ENCODE data around the gene JMJD6. TPM values are rescaled to one million over a fixed set of nuclear protein-coding genes. Genes with fewer than 3 reads are reported as not detected.

JMJD6 gene
- total RNA-seq, 4 donors from 2014 or later, result 29.7 to 42.9 (median 41.7) TPM

GRCh38 chr17:76737082-76737675, 10.8 kb upstream of the JMJD6 start, which contains the start of gene SRSF2:
TSS of gene SRSF2 (minus strand) at chr17:76737331. CDS start at chr17:76737160, 171 bp downstream.
- TF ChIP-seq, protein P1, sequence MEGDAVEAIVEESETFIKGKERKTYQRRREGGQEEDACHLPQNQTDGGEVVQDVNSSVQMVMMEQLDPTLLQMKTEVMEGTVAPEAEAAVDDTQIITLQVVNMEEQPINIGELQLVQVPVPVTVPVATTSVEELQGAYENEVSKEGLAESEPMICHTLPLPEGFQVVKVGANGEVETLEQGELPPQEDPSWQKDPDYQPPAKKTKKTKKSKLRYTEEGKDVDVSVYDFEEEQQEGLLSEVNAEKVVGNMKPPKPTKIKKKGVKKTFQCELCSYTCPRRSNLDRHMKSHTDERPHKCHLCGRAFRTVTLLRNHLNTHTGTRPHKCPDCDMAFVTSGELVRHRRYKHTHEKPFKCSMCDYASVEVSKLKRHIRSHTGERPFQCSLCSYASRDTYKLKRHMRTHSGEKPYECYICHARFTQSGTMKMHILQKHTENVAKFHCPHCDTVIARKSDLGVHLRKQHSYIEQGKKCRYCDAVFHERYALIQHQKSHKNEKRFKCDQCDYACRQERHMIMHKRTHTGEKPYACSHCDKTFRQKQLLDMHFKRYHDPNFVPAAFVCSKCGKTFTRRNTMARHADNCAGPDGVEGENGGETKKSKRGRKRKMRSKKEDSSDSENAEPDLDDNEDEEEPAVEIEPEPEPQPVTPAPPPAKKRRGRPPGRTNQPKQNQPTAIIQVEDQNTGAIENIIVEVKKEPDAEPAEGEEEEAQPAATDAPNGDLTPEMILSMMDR (IDR thresholded peaks at IDR 0.05 in 4 of 5, conservative IDR thresholded peaks at IDR 0.05 in 1 of 5), result no peak
- peak; percentile 99 to 100 for TF ChIP-seq POLR2A (IDR thresholded peaks at IDR 0.05)
- DNase-seq (peak; percentile 97 to 98), ATAC-seq (peak; percentile 74 to 76)
- Histone ChIP-seq H3K9me3 (no peaks in the 10 kb centered on the region), H3K27ac (peak within 1 kb of the TSS; percentile 96 to 99 (median 99)), H3K4me3 (peak within 1 kb of the TSS; percentile 82 to 99 (median 93)), H3K36me3 (peaks cover 3 to 36% of the 10 kb centered on the region in 2 donors), H3K4me1 (peaks cover 63 to 76% of the 10 kb centered on the region in 2 donors), H3K27me3 (no peaks in the 10 kb centered on the region)
- in situ Hi-C loops (cut with MboI; ENCODE audit: low sequenced_read_pairs in 4 of 4), result no loop called here
- intact Hi-C loops (cut with DNase I; ENCODE audit: low total_unique reads), result loop anchor here (1.0 to 10.0 kb wide), 2 partner anchors 11 to 472 kb away; partner anchors contain the start of genes JMJD6, METTL23 and UBALD2

GRCh38 chr17:76736349-76737081, 10.1 kb upstream of the JMJD6 start:
- TF ChIP-seq, protein P1 (IDR thresholded peaks at IDR 0.05 in 4 of 5, conservative IDR thresholded peaks at IDR 0.05 in 1 of 5), result peak in 4 of 5 experiments; percentile 21 to 39 (median 34)
- TF ChIP-seq POLR2A (IDR thresholded peaks at IDR 0.05), result peak; percentile 0 to 39
- Histone ChIP-seq H3K27me3 (no peaks in the 10 kb centered on the region), H3K36me3 (peaks cover 3 to 42% of the 10 kb centered on the region in 2 donors), H3K27ac (peak overlapping the region; percentile 96 to 99 (median 99)), H3K4me1 (peaks cover 63 to 76% of the 10 kb centered on the region in 2 donors), H3K9me3 (no peaks in the 10 kb centered on the region), H3K4me3 (peak overlapping the region; percentile 82 to 99 (median 93))
- DNase-seq, result peak; percentile 54 to 77
- intact Hi-C loops (cut with DNase I; ENCODE audit: low total_unique reads), result loop anchor here (1.0 to 10.0 kb wide), 2 partner anchors 10 to 472 kb away; partner anchors contain the start of genes JMJD6, METTL23 and UBALD2
- peak; percentile 31 for ATAC-seq
- in situ Hi-C loops (cut with MboI; ENCODE audit: low sequenced_read_pairs in 4 of 4), result no loop called here

DNA sequence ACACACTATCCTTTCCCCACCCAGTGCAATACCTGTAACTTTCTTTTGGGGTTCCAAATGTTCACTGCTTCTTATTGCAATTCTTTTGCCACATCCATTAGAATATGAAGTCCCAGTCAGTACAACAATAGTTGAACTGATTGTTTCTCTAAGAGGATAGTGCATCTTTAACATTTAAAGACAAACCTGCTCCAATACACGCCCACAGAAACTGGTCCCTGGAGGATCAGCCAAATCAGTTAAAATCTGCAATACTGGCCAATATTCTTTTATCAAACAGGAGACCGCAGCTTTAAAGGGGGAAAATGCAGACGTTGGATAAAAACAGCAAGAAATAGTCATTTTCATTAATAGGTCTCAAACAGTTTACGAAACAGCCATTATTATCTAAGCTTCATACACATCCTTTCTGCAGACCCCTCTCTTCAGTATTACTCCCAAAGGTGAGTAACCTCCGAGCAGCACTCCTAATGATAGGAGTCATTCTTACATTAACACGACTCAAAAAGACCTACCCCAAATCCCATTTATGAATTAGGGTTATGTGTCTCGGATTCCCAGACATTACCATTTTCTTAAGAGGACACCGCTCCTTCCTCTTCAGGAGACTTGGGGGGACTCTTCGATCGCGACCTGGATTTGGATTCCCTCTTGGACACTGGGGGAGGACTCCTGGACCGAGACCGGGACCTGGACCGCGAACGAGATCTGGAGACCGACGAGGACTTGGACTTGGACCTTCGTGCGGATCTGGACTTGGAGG, 9.4 kb upstream of the JMJD6 start:
- intact Hi-C loops (cut with DNase I; ENCODE audit: low total_unique reads) (loop anchor here (10.0 kb wide), 1 partner anchor 471 kb away; the partner anchor contains the start of gene UBALD2), in situ Hi-C loops (cut with MboI; ENCODE audit: low sequenced_read_pairs in 4 of 4) (no loop called here)
- ATAC-seq, result no peak
- Histone ChIP-seq H3K4me3 (peak overlapping the region; percentile 82 to 99 (median 93)), H3K9me3 (no peaks in the 10 kb centered on the region), H3K27ac (peak overlapping the region; percentile 96 to 99 (median 99)), H3K36me3 (peaks cover 3 to 46% of the 10 kb centered on the region in 2 donors), H3K4me1 (peaks cover 65 to 75% of the 10 kb centered on the region in 2 donors), H3K27me3 (no peaks in the 10 kb centered on the region)
- DNase-seq, result no peak
- TF ChIP-seq POLR2A (IDR thresholded peaks at IDR 0.05), result no peak
- TF ChIP-seq, protein P1 (IDR thresholded peaks at IDR 0.05 in 4 of 5, conservative IDR thresholded peaks at IDR 0.05 in 1 of 5), result no peak

- Histone ChIP-seq H3K4me3 (peak overlapping the region; percentile 82 to 99 (median 93)), H3K36me3 (peaks cover 3 to 46% of the 10 kb centered on the region in 2 donors), H3K27ac (peak overlapping the region; percentile 96 to 99 (median 99)), H3K27me3 (no peaks in the 10 kb centered on the region), H3K9me3 (no peaks in the 10 kb centered on the region), H3K4me1 (peaks cover 65 to 70% of the 10 kb centered on the region in 2 donors)
- intact Hi-C loops (cut with DNase I; ENCODE audit: low total_unique reads), result loop anchor here (10.0 kb wide), 1 partner anchor 470 kb away; the partner anchor contains the start of gene UBALD2
- TF ChIP-seq POLR2A (IDR thresholded peaks at IDR 0.05), result no peak
- TF ChIP-seq, protein P1 (IDR thresholded peaks at IDR 0.05 in 4 of 5, conservative IDR thresholded peaks at IDR 0.05 in 1 of 5), result no peak
- in situ Hi-C loops (cut with MboI; ENCODE audit: low sequenced_read_pairs in 4 of 4), result no loop called here
- DNase-seq, result no peak
- no peak for ATAC-seq
Observed at GRCh38 chr17:76735006-76735405, 8.6 kb upstream of the JMJD6 start.
